Neural cell (in vitro differentiated cells): ENCODE data around the gene FCAMR. TPM values are rescaled to one million over a fixed set of nuclear protein-coding genes. Genes with fewer than 3 reads are reported as not detected.

Source experiments
- H2AFZ ChIP-seq: fragments of 200-600, 300-800 bp; sonication (generic), shearing (Covaris generic); 2 replicates; pipeline ENCODE4 v1.6.0; 2014; ENCODE audit warnings: low read depth, mild to moderate bottlenecking, antibody characterized with exemption, low read length, moderate library complexity
- H3F3A ChIP-seq: fragments of 200-600 bp; shearing (Covaris generic); 2 replicates; pipeline ENCODE4 v1.6.1; 2016; ENCODE audit warnings: mild to moderate bottlenecking, moderate library complexity, mixed read lengths, antibody characterized with exemption, low read length; ENCODE audit not compliant: insufficient read depth, poor library complexity, severe bottlenecking
- H3K27ac ChIP-seq: fragments of 200-600, 300-800 bp; sonication (generic), shearing (Covaris generic); 2 replicates; pipeline ENCODE4 v1.5.1; 2014; ENCODE audit warnings: mild to moderate bottlenecking, low read length, moderate library complexity
- H3K27me3 ChIP-seq: fragments of 300-800, 200-600 bp; sonication (generic), shearing (Covaris generic); 2 replicates; pipeline ENCODE4 v1.6.0; 2014; ENCODE audit warnings: mild to moderate bottlenecking, low read depth, low read length, moderate library complexity; ENCODE audit not compliant: insufficient read depth
- H3K36me3 ChIP-seq: fragments of 300-800, 200-600 bp; sonication (generic), shearing (Covaris generic); 2 replicates; pipeline ENCODE4 v1.5.1; 2014; ENCODE audit warnings: mild to moderate bottlenecking, antibody characterized with exemption, low read length, moderate library complexity; ENCODE audit not compliant: insufficient read depth
- H3K4me2 ChIP-seq: fragments of 300-800, 200-600 bp; sonication (generic), shearing (Covaris generic); 2 replicates; pipeline ENCODE4 v1.6.0; 2014; ENCODE audit warnings: mild to moderate bottlenecking, low read length
- H3K4me3 ChIP-seq: fragments of 300-800, 200-600 bp; sonication (generic), shearing (Covaris generic); 2 replicates; pipeline ENCODE4 v1.5.1; 2014; ENCODE audit warnings: mild to moderate bottlenecking, low read length, moderate library complexity
- H3K79me2 ChIP-seq: fragments of 200-600 bp; shearing (Covaris generic); replicated peaks from 2 replicates; pipeline ENCODE4 v1.6.0; 2014; ENCODE audit warnings: mild to moderate bottlenecking, low read length, moderate library complexity; ENCODE audit not compliant: insufficient read depth
- H3K9ac ChIP-seq: fragments of 300-800, 200-600 bp; sonication (generic), shearing (Covaris generic); 2 replicates; pipeline ENCODE4 v1.6.1; 2016; ENCODE audit warnings: mild to moderate bottlenecking, low read length, mixed read lengths
- H3K9me2 ChIP-seq: fragments of 200-600 bp; shearing (Covaris generic); 2 replicates; pipeline ENCODE4 v1.6.1; 2016; ENCODE audit warnings: mild to moderate bottlenecking, low read length, mixed read lengths; ENCODE audit not compliant: insufficient read depth
- H3K9me3 ChIP-seq: fragments of 200-600, 300-800 bp; sonication (generic), shearing (Covaris generic); 2 replicates; pipeline ENCODE4 v1.6.1; 2016; ENCODE audit warnings: mild to moderate bottlenecking, mixed run types, low read length, moderate library complexity, mixed read lengths
- H4K20me1 ChIP-seq: fragments of 200-600 bp; shearing (Covaris generic); 2 replicates; pipeline ENCODE4 v1.6.1; 2016; ENCODE audit warnings: mild to moderate bottlenecking, mixed run types; ENCODE audit not compliant: insufficient read depth
- CTCF ChIP-seq: fragments of 450-650 bp; IDR thresholded peaks from 2 replicates; pipeline ENCODE4 v1.5.1; 2014; ENCODE audit warnings: antibody characterized with exemption, mild to moderate bottlenecking, moderate library complexity; ENCODE audit not compliant: poor library complexity, severe bottlenecking
- EP300 ChIP-seq: fragments of 450-650 bp; conservative IDR thresholded peaks from 2 replicates; pipeline ENCODE4 v1.6.1; 2014; ENCODE audit warnings: antibody characterized with exemption, mild to moderate bottlenecking, moderate library complexity; ENCODE audit not compliant: poor library complexity, severe bottlenecking
- EZH2 ChIP-seq: fragments of 200-600, 300-800 bp; shearing (Covaris generic), sonication (generic); IDR thresholded peaks from 2 replicates; pipeline ENCODE4 v1.6.1; 2014; ENCODE audit warnings: antibody characterized with exemption, low read length, borderline replicate concordance, mild to moderate bottlenecking; ENCODE audit not compliant: insufficient read depth, poor library complexity, severe bottlenecking
- MXI1 ChIP-seq: fragments of 450-650 bp; conservative IDR thresholded peaks from 2 replicates; pipeline ENCODE4 v1.6.1; 2014; ENCODE audit warnings: antibody characterized with exemption, mild to moderate bottlenecking; ENCODE audit not compliant: poor library complexity, severe bottlenecking
- POLR2AphosphoS5 ChIP-seq: IDR thresholded peaks from 2 replicates; pipeline ENCODE4 v1.6.1; 2012
- RAD21 ChIP-seq: fragments of 450-650 bp; conservative IDR thresholded peaks from 2 replicates; pipeline ENCODE4 v1.6.1; 2014; ENCODE audit warnings: antibody characterized with exemption, mild to moderate bottlenecking, moderate library complexity
- REST ChIP-seq: IDR thresholded peaks from 2 replicates; pipeline ENCODE4 v1.6.1; 2012; ENCODE audit warnings: borderline replicate concordance
- SMC3 ChIP-seq: fragments of 450-650 bp; conservative IDR thresholded peaks from 2 replicates; pipeline ENCODE4 v1.6.1; 2014; ENCODE audit warnings: antibody characterized with exemption, mild to moderate bottlenecking, moderate library complexity; ENCODE audit not compliant: poor library complexity
- TAF1 ChIP-seq: IDR thresholded peaks from 2 replicates; pipeline ENCODE4 v1.6.1; 2012; ENCODE audit warnings: low read depth
- polyA plus RNA-seq: library from polyadenylated mRNA; depleted of rRNA; stranded (reverse); fragments of >200 nt; gene quantifications from 2 replicates; pipeline ENCODE4 v1.2.3, GENCODE V29; 2014

Gene FCAMR
- polyA plus RNA-seq, 1 donor from 2014 or later = not detected

- H2AFZ ChIP-seq = no peak overlapping the region
- H3K36me3 ChIP-seq = no peaks in the 10 kb centered on the region
- TF ChIP-seq SMC3 (no peak), CTCF (no peak), EP300 (no peak), REST (no peak), MXI1 (no peak), EZH2 (no peak), TAF1 (no peak)
- no peak overlapping the region for H3K4me3 ChIP-seq
- H3K27me3 ChIP-seq = no peaks in the 10 kb centered on the region
- no peaks in the 10 kb centered on the region for H3K9me3 ChIP-seq
- no peak overlapping the region for H3K4me2 ChIP-seq
- no peaks in the 10 kb centered on the region for H3K9me2 ChIP-seq
- H4K20me1 ChIP-seq = no peaks in the 10 kb centered on the region
- H3F3A ChIP-seq = no peaks in the 10 kb centered on the region
- H3K9ac ChIP-seq = no peak overlapping the region
- no peak overlapping the region for H3K27ac ChIP-seq
- no peaks in the 10 kb centered on the region for H3K79me2 ChIP-seq
Measured at GRCh38 chr1:206963740-206964139, 6.5 kb downstream of the FCAMR start.

GRCh38 chr1:206963119-206963712, 7.0 kb downstream of the FCAMR start:
- Histone ChIP-seq H3K27ac (no peak overlapping the region), H3K9me2 (no peaks in the 10 kb centered on the region), H3F3A (no peaks in the 10 kb centered on the region), H2AFZ (no peak overlapping the region), H3K79me2 (no peaks in the 10 kb centered on the region), H3K4me3 (no peak overlapping the region), H3K36me3 (no peaks in the 10 kb centered on the region), H3K27me3 (no peaks in the 10 kb centered on the region), H3K9ac (no peak overlapping the region), H3K9me3 (no peaks in the 10 kb centered on the region), H3K4me2 (no peak overlapping the region), H4K20me1 (no peaks in the 10 kb centered on the region)
- TF ChIP-seq REST = no peak
- TF ChIP-seq RAD21 = no peak
- TF ChIP-seq EP300 = no peak
- no peak for TF ChIP-seq CTCF
- TF ChIP-seq TAF1 = no peak
- TF ChIP-seq SMC3 = no peak
- no peak for TF ChIP-seq POLR2AphosphoS5
- no peak for TF ChIP-seq MXI1
- no peak for TF ChIP-seq EZH2
